ENCODE data around the gene ZNF286A. TPM values are rescaled to one million over a fixed set of nuclear protein-coding genes. Genes with fewer than 3 reads are reported as not detected.
"Not testable (repeated sequence)": the region's sequence is repeated elsewhere in the genome, so short reads cannot be mapped to it uniquely, and the experiment has no call there.

The ZNF286A gene
- total and polyA plus RNA-seq, 4 donors = 1.1 to 7.5 (median 4.1) TPM

DNA sequence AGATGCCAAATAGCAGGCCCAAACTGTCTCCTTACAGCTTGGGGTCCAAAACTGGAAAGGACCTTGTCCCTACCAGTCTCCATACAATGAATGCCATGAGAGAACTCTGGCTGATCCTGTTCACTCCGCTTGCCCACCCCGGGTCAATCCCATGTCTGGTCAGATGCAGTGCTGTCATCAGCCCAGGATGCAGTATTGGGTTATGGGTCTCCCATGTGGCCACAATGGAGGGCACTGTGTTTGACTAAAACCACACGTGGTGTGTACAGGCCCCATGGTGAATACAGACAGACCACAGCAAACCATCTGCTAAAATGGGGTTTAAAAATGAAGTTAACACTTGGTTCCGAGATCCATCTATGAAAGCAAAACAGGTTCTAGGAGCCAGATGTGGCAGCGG lies 35.9 kb upstream of the ZNF286A start (continued):
- TF ChIP-seq FOXA1 (IDR thresholded peaks at IDR 0.05) = no peak

- H3K9me3 ChIP-seq (ENCODE audit: control insufficient read depth in 4 of 4, low read length in 3 of 4); DNase-seq (ENCODE audit: low spot score); H3K27ac ChIP-seq (ENCODE audit: low read depth in 1 of 2, low read length in 2 of 2); H3K4me3 ChIP-seq (ENCODE audit: low read depth in 1 of 3, low read length in 3 of 3); H3K27me3 ChIP-seq (ENCODE audit: control insufficient read depth in 4 of 4, insufficient read depth in 4 of 4, low read length in 3 of 4); H3K4me1 ChIP-seq (ENCODE audit: control insufficient read depth in 4 of 4, insufficient read depth in 4 of 4, low read length in 3 of 4); H3K9ac ChIP-seq (ENCODE audit: low read depth in 1 of 2, low read length in 2 of 2); H3K36me3 ChIP-seq (ENCODE audit: control insufficient read depth in 4 of 4, insufficient read depth in 3 of 4, low read depth in 1 of 4, low read length in 3 of 4): not testable (repeated sequence)
- 76% methylated on average over 5 of the region's 5 CpGs for WGBS
Measured at GRCh38 chr17:15669526-15669925, 30.0 kb upstream of the ZNF286A start.

GRCh38 chr17:15674640-15675039 lies 24.9 kb upstream of the ZNF286A start:
- H3K9ac ChIP-seq (ENCODE audit: low read depth in 1 of 2, low read length in 2 of 2); DNase-seq (ENCODE audit: low spot score); H3K27ac ChIP-seq (ENCODE audit: low read depth in 1 of 2, low read length in 2 of 2); H3K9me3 ChIP-seq (ENCODE audit: control insufficient read depth in 4 of 4, low read length in 3 of 4); H3K27me3 ChIP-seq (ENCODE audit: control insufficient read depth in 4 of 4, insufficient read depth in 4 of 4, low read length in 3 of 4); H3K36me3 ChIP-seq (ENCODE audit: control insufficient read depth in 4 of 4, insufficient read depth in 3 of 4, low read depth in 1 of 4, low read length in 3 of 4); H3K4me3 ChIP-seq (ENCODE audit: low read depth in 1 of 3, low read length in 3 of 3); H3K4me1 ChIP-seq (ENCODE audit: control insufficient read depth in 4 of 4, insufficient read depth in 4 of 4, low read length in 3 of 4): not testable (repeated sequence)
- WGBS = 92% methylated on average over 1 of the region's 1 CpG

DNA sequence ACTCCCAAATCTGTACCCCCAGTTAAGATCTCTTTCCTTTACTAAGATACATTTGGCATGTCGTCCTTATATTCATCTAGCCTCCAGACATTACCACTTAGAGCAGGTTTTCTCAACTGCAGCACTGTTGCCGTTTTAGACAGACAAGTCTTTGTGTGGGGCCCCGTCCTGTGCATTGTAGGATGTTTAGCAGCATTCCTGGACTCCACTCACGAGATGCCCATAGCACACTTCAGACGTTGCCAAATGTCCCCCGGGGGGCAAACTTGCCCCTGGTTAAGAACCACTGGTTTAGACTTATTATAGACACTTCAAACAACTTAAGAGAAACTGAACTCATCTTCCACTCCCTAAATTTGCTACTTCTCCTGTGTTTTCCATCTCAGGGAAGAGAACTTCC lies 23.6 kb upstream of the ZNF286A start:
- H3K9me3 ChIP-seq (ENCODE audit: control insufficient read depth in 4 of 4, low read length in 3 of 4); H3K27ac ChIP-seq (ENCODE audit: low read depth in 1 of 2, low read length in 2 of 2); H3K27me3 ChIP-seq (ENCODE audit: control insufficient read depth in 4 of 4, insufficient read depth in 4 of 4, low read length in 3 of 4); H3K9ac ChIP-seq (ENCODE audit: low read depth in 1 of 2, low read length in 2 of 2); H3K36me3 ChIP-seq (ENCODE audit: control insufficient read depth in 4 of 4, insufficient read depth in 3 of 4, low read depth in 1 of 4, low read length in 3 of 4); DNase-seq (ENCODE audit: low spot score); H3K4me3 ChIP-seq (ENCODE audit: low read depth in 1 of 3, low read length in 3 of 3); H3K4me1 ChIP-seq (ENCODE audit: control insufficient read depth in 4 of 4, insufficient read depth in 4 of 4, low read length in 3 of 4): not testable (repeated sequence)
- WGBS = 95% methylated on average over 6 of the region's 6 CpGs

- not testable (repeated sequence) for H3K36me3 ChIP-seq (ENCODE audit: control insufficient read depth in 4 of 4, insufficient read depth in 3 of 4, low read depth in 1 of 4, low read length in 3 of 4); H3K4me3 ChIP-seq (ENCODE audit: low read depth in 1 of 3, low read length in 3 of 3); H3K27me3 ChIP-seq (ENCODE audit: control insufficient read depth in 4 of 4, insufficient read depth in 4 of 4, low read length in 3 of 4); H3K9me3 ChIP-seq (ENCODE audit: control insufficient read depth in 4 of 4, low read length in 3 of 4); H3K9ac ChIP-seq (ENCODE audit: low read depth in 1 of 2, low read length in 2 of 2); H3K27ac ChIP-seq (ENCODE audit: low read depth in 1 of 2, low read length in 2 of 2); H3K4me1 ChIP-seq (ENCODE audit: control insufficient read depth in 4 of 4, insufficient read depth in 4 of 4, low read length in 3 of 4); DNase-seq (ENCODE audit: low spot score)
- WGBS = 97% methylated on average over 3 of the region's 3 CpGs
Measured at GRCh38 chr17:15683135-15683534, 16.4 kb upstream of the ZNF286A start.

DNA sequence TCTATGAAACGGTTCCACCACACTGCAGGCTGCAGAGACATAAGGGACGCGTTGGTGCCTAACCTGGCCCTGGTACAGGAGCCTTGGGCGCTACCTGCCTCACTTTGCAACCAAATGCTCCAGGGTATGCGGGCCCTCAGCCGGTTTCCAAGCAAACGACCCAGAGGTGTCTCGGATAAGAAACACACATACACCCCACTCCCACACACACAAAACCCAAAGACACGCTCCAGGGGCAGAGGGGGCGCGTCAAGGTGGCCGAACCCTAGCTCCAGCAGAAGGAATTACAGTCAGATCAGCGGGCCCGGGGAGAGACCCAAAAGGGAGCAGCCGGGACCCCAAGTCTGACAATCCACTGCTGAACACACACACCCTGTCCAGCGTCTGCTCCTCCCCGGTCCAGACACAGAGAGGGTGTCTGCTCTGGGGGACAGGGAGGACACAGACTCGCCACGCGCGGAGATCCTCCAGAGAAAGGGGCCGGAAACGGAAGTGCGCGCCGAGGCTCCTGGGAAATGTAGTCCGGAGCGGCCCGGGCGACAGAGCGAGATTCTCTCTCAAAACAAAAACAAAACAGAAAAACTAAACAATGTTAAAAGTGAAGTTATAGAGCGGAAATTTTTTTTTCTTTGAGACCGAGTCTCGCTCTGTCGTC lies 15.6 kb upstream of the ZNF286A start, which contains the start of gene TRIM16:
TRIM16 (minus strand) TSS at position 488 of the 655 bp plus-strand sequence. CDS start 32,702 bp downstream, outside the sequence.
- Histone ChIP-seq H3K4me3 (ENCODE audit: low read depth in 1 of 3, low read length in 3 of 3) (peak within 1 kb of the TSS; percentile 60 to 76 (median 70)), H3K9ac (ENCODE audit: low read depth in 1 of 2, low read length in 2 of 2) (peak within 1 kb of the TSS in 1 of 2 donors; percentile 65)
- H3K9me3 ChIP-seq (ENCODE audit: control insufficient read depth in 4 of 4, low read length in 3 of 4); H3K27ac ChIP-seq (ENCODE audit: low read depth in 1 of 2, low read length in 2 of 2); H3K27me3 ChIP-seq (ENCODE audit: control insufficient read depth in 4 of 4, insufficient read depth in 4 of 4, low read length in 3 of 4); H3K4me1 ChIP-seq (ENCODE audit: control insufficient read depth in 4 of 4, insufficient read depth in 4 of 4, low read length in 3 of 4); H3K36me3 ChIP-seq (ENCODE audit: control insufficient read depth in 4 of 4, insufficient read depth in 3 of 4, low read depth in 1 of 4, low read length in 3 of 4): not testable (repeated sequence)
- under 1% methylated on average over 34 of the region's 35 CpGs for WGBS
- TF ChIP-seq YY1 (IDR thresholded peaks at IDR 0.05) (peak; percentile 15), GABPA (IDR thresholded peaks at IDR 0.05 in 1 of 2, conservative IDR thresholded peaks at IDR 0.05 in 1 of 2) (peak; percentile 89 to 95)
- peak; percentile 84 for DNase-seq (ENCODE audit: low spot score)

DNA sequence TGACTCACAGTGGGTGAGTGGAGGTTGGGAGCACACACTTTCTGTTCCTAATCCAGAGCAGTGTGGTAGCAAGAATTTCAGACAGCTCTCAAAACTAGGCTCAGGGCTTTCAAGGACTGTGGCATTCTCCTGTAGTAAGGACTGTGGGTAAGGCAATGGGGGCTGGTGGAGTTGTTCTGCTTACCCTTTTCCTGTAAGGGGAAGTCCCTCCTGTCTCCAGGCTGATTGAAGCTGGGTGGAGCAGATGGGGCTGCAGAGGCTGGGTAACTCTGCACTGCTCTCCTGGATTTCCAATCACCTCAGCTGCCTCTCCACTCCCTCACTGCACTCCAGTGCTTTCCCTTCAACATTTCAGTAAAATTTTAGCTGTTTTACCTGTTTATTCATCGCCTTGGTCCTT lies 12.1 kb upstream of the ZNF286A start:
- not testable (repeated sequence) for H3K9ac ChIP-seq (ENCODE audit: low read depth in 1 of 2, low read length in 2 of 2); H3K9me3 ChIP-seq (ENCODE audit: control insufficient read depth in 4 of 4, low read length in 3 of 4); H3K27me3 ChIP-seq (ENCODE audit: control insufficient read depth in 4 of 4, insufficient read depth in 4 of 4, low read length in 3 of 4); H3K4me3 ChIP-seq (ENCODE audit: low read depth in 1 of 3, low read length in 3 of 3); H3K27ac ChIP-seq (ENCODE audit: low read depth in 1 of 2, low read length in 2 of 2); H3K4me1 ChIP-seq (ENCODE audit: control insufficient read depth in 4 of 4, insufficient read depth in 4 of 4, low read length in 3 of 4); DNase-seq (ENCODE audit: low spot score); H3K36me3 ChIP-seq (ENCODE audit: control insufficient read depth in 4 of 4, insufficient read depth in 3 of 4, low read depth in 1 of 4, low read length in 3 of 4)
- 90% methylated on average over 1 of the region's 1 CpG for WGBS

DNA sequence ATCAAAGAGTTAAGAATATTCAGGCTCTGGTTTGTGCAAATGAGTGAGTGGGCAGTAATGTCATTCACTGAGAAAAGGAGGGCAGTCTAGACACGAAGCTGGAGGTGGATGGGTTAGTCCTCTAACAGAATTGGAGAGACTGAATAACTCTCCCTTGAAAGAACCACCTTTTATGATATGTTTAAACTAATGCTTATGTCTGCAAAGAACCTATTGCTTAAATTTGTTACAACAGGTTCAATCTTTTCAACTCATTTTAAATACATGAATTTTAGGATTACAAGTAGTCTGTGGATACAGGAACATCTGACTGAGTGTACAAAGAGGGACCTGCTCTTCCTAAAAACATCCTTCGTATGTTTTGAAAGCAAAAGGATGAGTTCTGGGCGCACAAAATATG lies 585 bp upstream of the ZNF286A start:
- not testable (repeated sequence) for H3K4me1 ChIP-seq (ENCODE audit: control insufficient read depth in 4 of 4, insufficient read depth in 4 of 4, low read length in 3 of 4); H3K27ac ChIP-seq (ENCODE audit: low read depth in 1 of 2, low read length in 2 of 2); DNase-seq (ENCODE audit: low spot score); H3K36me3 ChIP-seq (ENCODE audit: control insufficient read depth in 4 of 4, insufficient read depth in 3 of 4, low read depth in 1 of 4, low read length in 3 of 4); H3K27me3 ChIP-seq (ENCODE audit: control insufficient read depth in 4 of 4, insufficient read depth in 4 of 4, low read length in 3 of 4); H3K9me3 ChIP-seq (ENCODE audit: control insufficient read depth in 4 of 4, low read length in 3 of 4); H3K9ac ChIP-seq (ENCODE audit: low read depth in 1 of 2, low read length in 2 of 2)
- WGBS = 24% methylated on average over 1 of the region's 3 CpGs
- H3K4me3 ChIP-seq (ENCODE audit: low read depth in 1 of 3, low read length in 3 of 3) = peak overlapping the region; percentile 48 to 65 (median 49)

- not testable (repeated sequence) for H3K9ac ChIP-seq (ENCODE audit: low read depth in 1 of 2, low read length in 2 of 2); H3K36me3 ChIP-seq (ENCODE audit: control insufficient read depth in 4 of 4, insufficient read depth in 3 of 4, low read depth in 1 of 4, low read length in 3 of 4); H3K4me1 ChIP-seq (ENCODE audit: control insufficient read depth in 4 of 4, insufficient read depth in 4 of 4, low read length in 3 of 4); DNase-seq (ENCODE audit: low spot score); H3K27me3 ChIP-seq (ENCODE audit: control insufficient read depth in 4 of 4, insufficient read depth in 4 of 4, low read length in 3 of 4); H3K9me3 ChIP-seq (ENCODE audit: control insufficient read depth in 4 of 4, low read length in 3 of 4)
- peak overlapping the region in 2 of 3 donors; percentile 48 to 58 for H3K4me3 ChIP-seq (ENCODE audit: low read depth in 1 of 3, low read length in 3 of 3)
- 1% methylated on average over 10 of the region's 21 CpGs for WGBS
- H3K27ac ChIP-seq (ENCODE audit: low read depth in 1 of 2, low read length in 2 of 2) = peak overlapping the region in 1 of 2 donors; percentile 12
Measured at GRCh38 chr17:15699937-15700336, 385 bp downstream of the ZNF286A start.
